H1 (cell line): ENCODE measurements around the gene SVIL. TPM values are rescaled to one million over a fixed set of nuclear protein-coding genes. Genes with fewer than 3 reads are reported as not detected.

ENCODE experiments used
- CTCF ChIA-PET: fragments of 300-600 bp; sonication (Branson Sonifier 250); formaldehyde crosslinking; loops from one replicate; lab custom pipeline; 2021; ENCODE audit not compliant: partially characterized antibody; lab: Charles Lee
- POLR2A ChIA-PET: fragments of 300-600 bp; sonication (Branson Sonifier 250); formaldehyde crosslinking; loops from one replicate; lab custom pipeline; 2021; ENCODE audit warnings: inconsistent platforms; ENCODE audit not compliant: partially characterized antibody; lab: Charles Lee
- DNase-seq, 2 experiments: peaks; one replicate each; pipeline versions ENCODE4 v3.0.0 to v3.0.0-alpha.2; 2010 to 2022; ENCODE audit warnings: low spot score in 2 of 2, low read depth in 1 of 2, mixed read lengths in 1 of 2
- FAIRE-seq: peaks from 2 replicates; lab custom pipeline; 2011; peaks lifted over from hg19 to GRCh38; lab: Jason Lieb, UNC
- H2AFZ ChIP-seq: 2 replicates; pipeline ENCODE4 v1.8.1; 2012; ENCODE audit warnings: low read length, inconsistent platforms
- H2AK5ac ChIP-seq: 2 replicates; pipeline ENCODE4 v1.6.1; 2013; ENCODE audit warnings: low read depth, low read length
- H2BK120ac ChIP-seq: replicated peaks from 2 replicates; pipeline ENCODE3; 2013; ENCODE audit warnings: low read depth, low read length, inconsistent platforms
- H2BK12ac ChIP-seq: 2 replicates; pipeline ENCODE4 v1.6.1; 2013; ENCODE audit warnings: low read depth, low read length
- H2BK15ac ChIP-seq: 2 replicates; pipeline ENCODE4 v1.6.1; 2013; ENCODE audit warnings: low read length
- H2BK20ac ChIP-seq: 2 replicates; pipeline ENCODE4 v1.6.1; 2013; ENCODE audit warnings: low read length
- H2BK5ac ChIP-seq: 2 replicates; pipeline ENCODE4 v1.6.1; 2013; ENCODE audit warnings: low read depth, low read length
- H3K14ac ChIP-seq: 2 replicates; pipeline ENCODE4 v1.6.1; 2013; ENCODE audit warnings: inconsistent platforms; ENCODE audit not compliant: insufficient read length
- H3K18ac ChIP-seq: 2 replicates; pipeline ENCODE4 v1.6.1; 2013; ENCODE audit warnings: low read length; ENCODE audit errors: extremely low read depth
- H3K23ac ChIP-seq: 2 replicates; pipeline ENCODE4 v1.6.1; 2013; ENCODE audit warnings: inconsistent platforms; ENCODE audit not compliant: insufficient read length
- H3K23me2 ChIP-seq: 2 replicates; pipeline ENCODE4 v1.6.1; 2013; ENCODE audit warnings: low read depth, low read length
- H3K27ac ChIP-seq: 2 replicates; pipeline ENCODE4 v1.6.1; 2011; ENCODE audit warnings: low read depth, low read length, inconsistent platforms
- H3K27me3 ChIP-seq, 4 experiments: replicated peaks in 1 of 4; 1 replicate in 1 of 4; 2 replicates in 3 of 4; pipeline versions ENCODE4 v1.6.1 to v1.8.1; 2011 to 2013; ENCODE audit warnings: low read length in 3 of 4, mild to moderate bottlenecking in 3 of 4, inconsistent platforms in 2 of 4, mixed read lengths in 2 of 4, moderate library complexity in 1 of 4; ENCODE audit not compliant: control insufficient read depth in 3 of 4, insufficient read depth in 3 of 4; ENCODE audit errors: extremely low read depth in 1 of 4
- H3K36me3 ChIP-seq, 4 experiments: 2 replicates each; pipeline versions ENCODE4 v1.6.1 to v1.8.1; 2011 to 2013; ENCODE audit warnings: mild to moderate bottlenecking in 4 of 4, low read length in 3 of 4, moderate library complexity in 2 of 4, control low read depth in 1 of 4, inconsistent platforms in 1 of 4; ENCODE audit not compliant: insufficient read depth in 4 of 4, control insufficient read depth in 2 of 4
- H3K4ac ChIP-seq: replicated peaks from 2 replicates; pipeline ENCODE3; 2013; ENCODE audit warnings: low read length, low read depth, mixed read lengths, inconsistent platforms; ENCODE audit not compliant: insufficient read length
- H3K4me1 ChIP-seq, 4 experiments: replicated peaks in 1 of 4; 1 replicate in 1 of 4; 2 replicates in 3 of 4; pipeline versions ENCODE4 v1.6.1 to v1.8.1; 2011 to 2013; ENCODE audit warnings: low read length in 3 of 4, inconsistent platforms in 2 of 4, mixed read lengths in 1 of 4; ENCODE audit not compliant: insufficient read depth in 4 of 4, control insufficient read depth in 3 of 4
- H3K4me2 ChIP-seq, 2 experiments: 2 replicates each; pipeline versions ENCODE4 v1.6.1 to v1.8.1; 2011 to 2013; ENCODE audit warnings: low read depth in 2 of 2, low read length in 2 of 2, control low read depth in 1 of 2, inconsistent platforms in 1 of 2, mild to moderate bottlenecking in 1 of 2; ENCODE audit not compliant: insufficient read depth in 1 of 2
- H3K4me3 ChIP-seq, 4 experiments: fragments of 200-600, 300-600 bp in 1 of 4; sonication (generic), shearing (Covaris generic), sonication (Bioruptor Twin) in 1 of 4; 2 replicates each; pipeline versions ENCODE4 v1.5.1 to v1.8.1; 2011 to 2016; ENCODE audit warnings: low read length in 4 of 4, low read depth in 3 of 4, control low read depth in 2 of 4, inconsistent platforms in 2 of 4, mild to moderate bottlenecking in 2 of 4, mixed read lengths in 1 of 4, moderate library complexity in 1 of 4; ENCODE audit not compliant: insufficient read depth in 2 of 4; ENCODE audit errors: extremely low read depth in 1 of 4
- H3K56ac ChIP-seq: replicated peaks from 2 replicates; pipeline ENCODE3; 2013; ENCODE audit warnings: low read depth, mild to moderate bottlenecking, mixed read lengths, low read length, inconsistent platforms; ENCODE audit not compliant: insufficient read length
- H3K79me1 ChIP-seq: 2 replicates; pipeline ENCODE4 v1.6.1; 2013; ENCODE audit warnings: low read depth, low read length, control low read depth
- H3K79me2 ChIP-seq, 2 experiments: 2 replicates each; pipeline versions ENCODE4 v1.6.1 to v1.8.1; 2012 to 2013; ENCODE audit warnings: low read length in 2 of 2, mild to moderate bottlenecking in 2 of 2, inconsistent platforms in 1 of 2; ENCODE audit not compliant: insufficient read depth in 2 of 2, control insufficient read depth in 1 of 2
- H3K9ac ChIP-seq, 4 experiments: replicated peaks in 1 of 4; 1 replicate in 1 of 4; 2 replicates in 3 of 4; pipeline versions ENCODE4 v1.6.1 to v1.8.1; 2011 to 2013; ENCODE audit warnings: low read depth in 3 of 4, low read length in 3 of 4, control low read depth in 2 of 4, mild to moderate bottlenecking in 2 of 4, moderate library complexity in 2 of 4, inconsistent platforms in 1 of 4; ENCODE audit errors: extremely low read depth in 1 of 4
- H3K9me3 ChIP-seq, 2 experiments: 2 replicates each; pipeline versions ENCODE4 v1.6.1 to v1.8.1; 2012 to 2013; ENCODE audit warnings: mild to moderate bottlenecking in 2 of 2, moderate library complexity in 2 of 2, control low read depth in 1 of 2, inconsistent platforms in 1 of 2, low read depth in 1 of 2, low read length in 1 of 2, mixed read lengths in 1 of 2; ENCODE audit not compliant: insufficient read depth in 2 of 2
- H4K20me1 ChIP-seq, 2 experiments: replicated peaks in 1 of 2; 2 replicates each; pipeline versions ENCODE3 to v1.8.1; 2011 to 2013; ENCODE audit warnings: inconsistent platforms in 2 of 2, low read length in 2 of 2, mild to moderate bottlenecking in 1 of 2; ENCODE audit not compliant: insufficient read depth in 2 of 2, control insufficient read depth in 1 of 2
- H4K5ac ChIP-seq: 2 replicates; pipeline ENCODE4 v1.6.1; 2013; ENCODE audit warnings: low read length, low read depth, mixed read lengths, inconsistent platforms; ENCODE audit not compliant: insufficient read length
- H4K8ac ChIP-seq: 2 replicates; pipeline ENCODE4 v1.8.0; 2013; ENCODE audit warnings: mild to moderate bottlenecking, moderate library complexity, low read length, inconsistent platforms; ENCODE audit not compliant: insufficient read depth; ENCODE audit errors: extremely low read depth
- H4K91ac ChIP-seq: replicated peaks from 2 replicates; pipeline ENCODE3; 2013; ENCODE audit warnings: low read length, mixed read lengths, inconsistent platforms; ENCODE audit not compliant: insufficient read length
- ASH2L ChIP-seq: fragments of 200-600, 300-600 bp; sonication (generic); IDR thresholded peaks from one replicate; pipeline ENCODE4 v1.7.1; 2017; ENCODE audit warnings: low read length
- BACH1 ChIP-seq: IDR thresholded peaks from 2 replicates; pipeline ENCODE4 v1.6.1; 2012; ENCODE audit warnings: low read length, improper control_type of control experiment
- CBX8 ChIP-seq: fragments of 300-800, 300-1000 bp; sonication (generic); IDR thresholded peaks from 2 replicates; pipeline ENCODE4 v1.7.1; 2016; ENCODE audit warnings: low read depth, low read length, borderline replicate concordance
- CEBPB ChIP-seq: IDR thresholded peaks from 2 replicates; pipeline ENCODE4 v1.6.1; 2012; ENCODE audit warnings: low read depth, low read length
- E2F6 ChIP-seq: IDR thresholded peaks from 2 replicates; pipeline ENCODE4 v1.6.1; 2012; ENCODE audit warnings: inconsistent platforms
- GABPA ChIP-seq: IDR thresholded peaks from 2 replicates; pipeline ENCODE4 v1.6.1; 2011; ENCODE audit warnings: mild to moderate bottlenecking, low read length, moderate library complexity, borderline replicate concordance; ENCODE audit not compliant: insufficient read depth
- GTF2F1 ChIP-seq: IDR thresholded peaks from 2 replicates; pipeline ENCODE4 v1.6.1; 2012; ENCODE audit warnings: low read depth, low read length, improper control_type of control experiment, borderline replicate concordance
- HDAC2 ChIP-seq, 2 experiments: fragments of 300-600 bp in 1 of 2; sonication (generic) in 1 of 2; IDR thresholded peaks; 2 replicates each; pipeline ENCODE4 v1.6.1; 2011 to 2012; ENCODE audit warnings: low read depth in 2 of 2, low read length in 2 of 2, mild to moderate bottlenecking in 2 of 2, moderate library complexity in 2 of 2, borderline replicate concordance in 1 of 2, inconsistent platforms in 1 of 2
- NRF1 ChIP-seq: IDR thresholded peaks from 2 replicates; pipeline ENCODE4 v1.6.1; 2011; ENCODE audit warnings: mild to moderate bottlenecking, low read depth, low read length, improper control_type of control experiment
- SAP30 ChIP-seq: fragments of 300-600 bp; sonication (generic); IDR thresholded peaks from 2 replicates; pipeline ENCODE4 v1.7.1; 2012; ENCODE audit warnings: low read length, moderate library complexity, mild to moderate bottlenecking, inconsistent platforms; ENCODE audit not compliant: insufficient read depth, insufficient replicate concordance
- SIRT6 ChIP-seq: IDR thresholded peaks from one replicate; pipeline ENCODE4 v1.7.1; 2012; ENCODE audit warnings: low read length, inconsistent platforms
- SIX5 ChIP-seq: IDR thresholded peaks from 2 replicates; pipeline ENCODE4 v1.6.1; 2011; ENCODE audit warnings: mild to moderate bottlenecking, low read depth, low read length
- WGBS, 2 experiments: shearing (Covaris generic) in 1 of 2; methylation state at CpG; one replicate each; pipeline versions ENCODE4 v1.1.6 to v1.1.7; 2013 to 2015; ENCODE audit warnings: low lambda C conversion rate in 2 of 2, mixed read lengths in 2 of 2, inconsistent platforms in 1 of 2, low coverage in 1 of 2, missing lambda C conversion rate in 1 of 2; ENCODE audit not compliant: insufficient replicate concordance in 2 of 2, insufficient coverage in 1 of 2, insufficient read length in 1 of 2; ENCODE audit errors: extremely low coverage in 1 of 2, missing lambda C conversion rate in 1 of 2; 5-methylcytosine and 5-hydroxymethylcytosine counted together
- polyA plus RNA-seq, 7 experiments: library from polyadenylated mRNA; depleted of rRNA in 3 of 7; stranded (reverse) in 5 of 7; unstranded in 2 of 7; fragments of >200 nt in 5 of 7; fragments of 200-250 nt in 2 of 7; gene quantifications; 1 replicate in 5 of 7; 2 replicates in 1 of 7; 4 replicates in 1 of 7; pipeline versions ENCODE4 v1.2.1 to v1.2.3, GENCODE V29; 2011 to 2013; ENCODE audit warnings: missing spikeins in 2 of 7, mixed read lengths in 2 of 7
- total RNA-seq: library from RNA; stranded (reverse); fragmentation: NEBNext Ultra II Directional; extraction: Animal tissue kit (Norgen Biotek cat#: 25700); gene quantifications from 2 replicates; pipeline ENCODE4 v1.2.1, GENCODE V29; 2021
- TF ChIP-seq, protein P1 (sequence below): IDR thresholded peaks from 2 replicates; pipeline ENCODE4 v1.6.1; 2011; ENCODE audit warnings: low read length, improper control_type of control experiment

SVIL gene
- total and polyA plus RNA-seq, 2 of the 8 experiments (the other 6 are each of a cell fraction or from before 2014, with no cell fraction given), result 4.7 to 15.4 TPM

- H2AK5ac ChIP-seq, result no peak overlapping the region
- no peak overlapping the region for H3K27ac ChIP-seq
- no peaks in the 10 kb centered on the region for H3K79me2 ChIP-seq
- no peak overlapping the region for H2BK120ac ChIP-seq
- no peak overlapping the region for H2AFZ ChIP-seq
- no peak overlapping the region for H4K91ac ChIP-seq
- FAIRE-seq (no peak), DNase-seq (no peak)
- no peaks in the 10 kb centered on the region for H3K79me1 ChIP-seq
- no peaks in the 10 kb centered on the region for H3K4me1 ChIP-seq
- no peak overlapping the region for H3K18ac ChIP-seq
- CTCF ChIA-PET, result no interaction called here
- H2BK20ac ChIP-seq, result no peak overlapping the region
- H3K56ac ChIP-seq, result no peak overlapping the region
- 47% methylated on average over 1 of the region's 1 CpG; no CpG with 5 or more reads in 1 of the 2 experiments for WGBS, 2 experiments
- H3K4me3 ChIP-seq, result no peak overlapping the region
- no peak overlapping the region for H3K14ac ChIP-seq
- POLR2A ChIA-PET, result no interaction called here
- no peak overlapping the region; the same call in 1 of the 2 replicates for H2BK5ac ChIP-seq
- no peaks in the 10 kb centered on the region for H3K23me2 ChIP-seq
- H3K36me3 ChIP-seq, result no peaks in the 10 kb centered on the region
- no peak overlapping the region for H4K8ac ChIP-seq
- no peak overlapping the region for H3K9ac ChIP-seq
- H3K23ac ChIP-seq, result no peak overlapping the region
- H4K5ac ChIP-seq, result no peak overlapping the region
- no peak overlapping the region for H3K4me2 ChIP-seq
- no peak overlapping the region for H3K4ac ChIP-seq
- no peaks in the 10 kb centered on the region for H4K20me1 ChIP-seq
- no peak overlapping the region for H2BK12ac ChIP-seq
- no peaks in the 10 kb centered on the region for H3K27me3 ChIP-seq
- no peak overlapping the region for H2BK15ac ChIP-seq
- H3K9me3 ChIP-seq, result no peaks in the 10 kb centered on the region
- no peak for TF ChIP-seq E2F6
- no peak for TF ChIP-seq SIRT6
- TF ChIP-seq SIX5, result no peak
- TF ChIP-seq, protein P1, sequence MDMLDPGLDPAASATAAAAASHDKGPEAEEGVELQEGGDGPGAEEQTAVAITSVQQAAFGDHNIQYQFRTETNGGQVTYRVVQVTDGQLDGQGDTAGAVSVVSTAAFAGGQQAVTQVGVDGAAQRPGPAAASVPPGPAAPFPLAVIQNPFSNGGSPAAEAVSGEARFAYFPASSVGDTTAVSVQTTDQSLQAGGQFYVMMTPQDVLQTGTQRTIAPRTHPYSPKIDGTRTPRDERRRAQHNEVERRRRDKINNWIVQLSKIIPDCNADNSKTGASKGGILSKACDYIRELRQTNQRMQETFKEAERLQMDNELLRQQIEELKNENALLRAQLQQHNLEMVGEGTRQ, result no peak
- TF ChIP-seq GABPA, result no peak
- TF ChIP-seq BACH1, result no peak
- no peak for TF ChIP-seq GTF2F1
- no peak for TF ChIP-seq SAP30
- no peak for TF ChIP-seq HDAC2 (IDR thresholded peaks at IDR 0.05; ENCODE audit: borderline replicate concordance in 1 of 2, low read depth in 2 of 2, low read length in 2 of 2)
- no peak for TF ChIP-seq ASH2L
- no peak for TF ChIP-seq CEBPB
- TF ChIP-seq CBX8, result no peak
- no peak for TF ChIP-seq NRF1
These were observed 208.4 kb downstream of the SVIL start for GRCh38 chr10:29426420-29426819.
